ENCODE measurements around the gene ZP1.
A peak's percentile ranks its signal among the peaks of the same experiment; 100 is the strongest.

ZP1 gene

GRCh38 chr11:60830478-60831142 is 36.7 kb upstream of the ZP1 start:
- H3K4me3 ChIP-seq (ENCODE audit: control insufficient read depth, low read depth, low read length), result no peak overlapping the region
- no peak for TF ChIP-seq CTCF (conservative IDR thresholded peaks at IDR 0.05; ENCODE audit: control insufficient read depth, insufficient read depth, low read depth, low read length)
- no peak for DNase-seq (ENCODE audit: low read depth)

GRCh38 chr11:60831143-60831500 is 36.2 kb upstream of the ZP1 start:
- H3K4me3 ChIP-seq (ENCODE audit: control insufficient read depth, low read depth, low read length), result no peak overlapping the region
- peak; percentile 75 for DNase-seq (ENCODE audit: low read depth)
- TF ChIP-seq CTCF (conservative IDR thresholded peaks at IDR 0.05; ENCODE audit: control insufficient read depth, insufficient read depth, low read depth, low read length), result peak; percentile 93

GRCh38 chr11:60831501-60832079 is 35.8 kb upstream of the ZP1 start:
- no peak overlapping the region for H3K4me3 ChIP-seq (ENCODE audit: control insufficient read depth, low read depth, low read length)
- TF ChIP-seq CTCF (conservative IDR thresholded peaks at IDR 0.05; ENCODE audit: control insufficient read depth, insufficient read depth, low read depth, low read length), result no peak
- peak; percentile 73 for DNase-seq (ENCODE audit: low read depth)

- DNase-seq (ENCODE audit: low read depth), result peak; percentile 26
- H3K4me3 ChIP-seq (ENCODE audit: control insufficient read depth, low read depth, low read length), result no peak overlapping the region
- no peak for TF ChIP-seq CTCF (conservative IDR thresholded peaks at IDR 0.05; ENCODE audit: control insufficient read depth, insufficient read depth, low read depth, low read length)
Observed at GRCh38 chr11:60834742-60835533, 32.4 kb upstream of the ZP1 start.

GRCh38 chr11:60835534-60835846 is 31.9 kb upstream of the ZP1 start:
- peak; percentile 58 for DNase-seq (ENCODE audit: low read depth)
- H3K4me3 ChIP-seq (ENCODE audit: control insufficient read depth, low read depth, low read length), result no peak overlapping the region
- no peak for TF ChIP-seq CTCF (conservative IDR thresholded peaks at IDR 0.05; ENCODE audit: control insufficient read depth, insufficient read depth, low read depth, low read length)

- no peak for DNase-seq (ENCODE audit: low read depth)
- TF ChIP-seq CTCF (conservative IDR thresholded peaks at IDR 0.05; ENCODE audit: control insufficient read depth, insufficient read depth, low read depth, low read length), result no peak
- H3K4me3 ChIP-seq (ENCODE audit: control insufficient read depth, low read depth, low read length), result no peak overlapping the region
Observed at GRCh38 chr11:60836866-60837515, 30.4 kb upstream of the ZP1 start.

All from fibroblast of mammary gland (primary cell).